ENCODE results near the gene VWA8.
"Not testable (repeated sequence)": the region's sequence is repeated elsewhere in the genome, so short reads cannot be mapped to it uniquely, and the experiment has no call there.

The VWA8 gene

GRCh38 chr13:41919741-41920487, 41.0 kb downstream of the VWA8 start:
- no peak for DNase-seq

GRCh38 chr13:41919031-41919740, 41.7 kb downstream of the VWA8 start:
- DNase-seq = no peak

GRCh38 chr13:41917641-41918040, 43.3 kb downstream of the VWA8 start:
- peak; percentile 45 for DNase-seq

GRCh38 chr13:41916173-41916954, 44.5 kb downstream of the VWA8 start:
- peak; percentile 33 for DNase-seq

- DNase-seq = no peak
Measured at GRCh38 chr13:41915081-41915480, 45.8 kb downstream of the VWA8 start.

- DNase-seq = no peak
Measured at GRCh38 chr13:41914552-41914951, 46.4 kb downstream of the VWA8 start.

- no peak for DNase-seq
Measured at GRCh38 chr13:41909506-41909905, 51.4 kb downstream of the VWA8 start.

DNA sequence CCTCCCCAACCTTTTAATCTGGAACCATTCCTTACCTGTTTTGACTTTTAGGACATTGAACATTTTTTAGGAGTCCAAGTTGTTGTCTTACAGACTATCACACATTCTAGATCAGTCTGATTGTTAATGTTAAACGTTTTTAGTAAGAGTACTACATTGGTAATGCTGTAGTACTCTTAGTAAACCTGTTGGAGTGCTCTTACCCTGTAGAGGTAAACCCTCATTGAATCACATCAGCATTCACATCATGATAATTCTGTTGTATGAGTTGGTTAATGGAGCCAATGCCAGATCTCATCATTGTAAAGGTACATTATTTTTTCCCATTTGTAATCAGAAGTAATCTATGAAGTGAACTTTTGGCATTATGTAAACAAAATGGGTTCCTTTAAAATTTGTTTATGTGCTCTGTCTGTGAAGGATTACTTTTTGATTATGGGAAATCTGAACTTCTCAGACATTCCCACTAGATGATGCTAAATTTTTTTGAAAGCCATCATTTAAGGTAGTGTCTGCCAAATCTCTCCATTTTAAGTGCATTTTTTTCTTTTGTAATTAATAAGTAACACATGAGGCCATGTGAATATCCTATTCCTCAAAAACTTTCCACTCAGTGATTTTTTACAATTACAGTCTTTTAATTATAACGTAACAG, 55.2 kb downstream of the VWA8 start:
- peak; percentile 20 for DNase-seq

GRCh38 chr13:41900918-41901317, 60.0 kb downstream of the VWA8 start:
- no peak for DNase-seq

DNA sequence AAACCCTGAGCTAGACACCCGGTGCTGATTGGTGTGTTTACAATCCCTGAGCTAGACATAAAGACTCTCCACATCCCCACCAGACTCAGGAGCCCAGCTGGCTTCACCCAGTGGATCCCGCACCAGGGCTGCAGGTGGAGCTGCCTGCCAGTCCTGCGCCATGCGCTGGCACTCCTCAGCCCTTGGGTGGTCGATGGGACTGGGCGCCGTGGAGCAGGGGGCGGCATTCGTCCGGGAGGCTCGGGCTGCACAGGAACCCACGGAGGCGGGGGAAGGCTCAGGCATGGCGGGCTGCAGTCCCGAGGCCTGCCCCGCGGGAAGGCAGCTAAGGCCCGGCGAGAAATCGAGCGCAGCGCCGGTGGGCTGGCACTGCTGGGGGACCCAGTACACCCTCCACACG, 62.5 kb downstream of the VWA8 start:
- not testable (repeated sequence) for DNase-seq

GRCh38 chr13:41897126-41897525, 63.8 kb downstream of the VWA8 start:
- DNase-seq = no peak

DNA sequence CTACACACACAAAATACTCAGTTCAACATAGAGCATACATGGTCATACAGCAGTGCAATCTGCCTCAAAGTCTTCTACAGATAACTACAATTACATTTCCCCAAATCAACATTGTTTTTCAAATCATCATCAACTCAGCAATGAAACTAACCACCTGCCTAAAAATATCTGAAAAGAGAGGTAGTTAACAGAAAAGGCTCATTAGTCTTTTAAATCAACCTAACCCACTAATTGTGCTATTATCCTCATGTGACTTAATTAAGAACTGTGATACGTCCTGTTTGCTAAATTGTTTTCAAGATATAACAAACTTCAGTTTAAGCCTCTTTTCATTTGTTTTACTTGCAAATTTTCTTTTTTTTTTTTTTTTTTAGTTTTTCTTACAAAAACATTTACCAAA, 65.4 kb downstream of the VWA8 start:
- DNase-seq = no peak

DNA sequence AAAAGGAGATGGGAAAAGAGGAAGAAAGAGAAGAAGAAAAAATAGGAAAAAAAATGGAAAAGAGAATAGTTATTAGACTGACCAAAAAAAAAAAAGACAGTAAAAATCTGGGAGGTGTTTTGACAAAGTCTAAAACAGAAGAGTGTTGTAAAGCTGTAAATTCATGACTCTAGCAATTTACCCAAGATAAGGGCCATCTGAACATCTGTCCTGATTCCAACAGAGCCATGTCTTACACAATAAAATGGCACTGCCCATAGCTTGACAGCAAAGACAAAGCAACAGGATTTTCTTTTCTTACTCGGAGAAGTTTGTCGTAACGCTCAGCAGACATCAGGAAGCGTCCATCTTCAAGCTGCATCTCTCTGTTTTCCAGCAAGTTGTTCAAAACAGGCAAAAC, 69.8 kb downstream of the VWA8 start:
- no peak for DNase-seq

GRCh38 chr13:41883147-41883546, 77.8 kb downstream of the VWA8 start:
- DNase-seq = no peak

DNA sequence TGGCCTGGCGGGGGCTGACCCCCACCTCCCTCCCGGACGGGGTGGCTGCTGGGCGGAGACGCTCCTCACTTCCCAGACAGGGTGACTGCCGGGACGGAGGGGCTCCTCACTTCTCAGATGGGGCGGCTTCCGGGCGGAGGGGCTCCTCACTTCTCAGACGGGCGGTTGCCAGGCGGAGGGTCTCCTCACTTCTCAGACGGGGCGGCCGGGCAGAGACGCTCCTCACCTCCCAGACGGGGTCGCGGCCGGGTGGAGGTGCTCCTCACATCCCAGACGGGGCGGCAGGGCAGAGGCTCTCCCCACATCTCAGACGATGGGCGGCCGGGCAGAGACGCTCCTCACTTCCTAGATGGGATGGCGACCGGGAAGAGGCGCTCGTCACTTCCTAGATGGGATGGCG, 79.0 kb downstream of the VWA8 start:
- not testable (repeated sequence) for DNase-seq

GRCh38 chr13:41880966-41881365, 79.9 kb downstream of the VWA8 start:
- no peak for DNase-seq

DNA sequence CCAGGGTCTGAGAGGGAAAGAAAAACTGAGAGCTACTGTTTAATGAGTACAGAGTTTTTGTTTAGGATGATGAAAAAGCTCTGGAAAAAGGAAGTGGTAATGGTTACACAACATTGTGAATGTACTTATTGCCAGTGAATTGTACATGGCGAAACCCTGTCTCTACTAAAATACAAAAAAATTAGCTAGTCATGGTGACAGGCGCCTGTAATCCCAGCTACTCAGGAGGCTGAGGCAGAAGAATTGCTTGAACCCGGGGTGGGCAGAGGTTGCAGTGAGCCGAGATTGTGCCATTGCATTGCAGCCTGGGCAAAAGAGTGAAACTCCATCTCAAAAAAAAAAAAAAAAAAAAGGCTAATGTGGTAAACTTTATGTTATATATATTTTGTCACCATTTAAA, 96.3 kb downstream of the VWA8 start:
- DNase-seq = no peak

- DNase-seq = not testable (repeated sequence)
Measured at GRCh38 chr13:41862659-41863058, 98.2 kb downstream of the VWA8 start.

DNA sequence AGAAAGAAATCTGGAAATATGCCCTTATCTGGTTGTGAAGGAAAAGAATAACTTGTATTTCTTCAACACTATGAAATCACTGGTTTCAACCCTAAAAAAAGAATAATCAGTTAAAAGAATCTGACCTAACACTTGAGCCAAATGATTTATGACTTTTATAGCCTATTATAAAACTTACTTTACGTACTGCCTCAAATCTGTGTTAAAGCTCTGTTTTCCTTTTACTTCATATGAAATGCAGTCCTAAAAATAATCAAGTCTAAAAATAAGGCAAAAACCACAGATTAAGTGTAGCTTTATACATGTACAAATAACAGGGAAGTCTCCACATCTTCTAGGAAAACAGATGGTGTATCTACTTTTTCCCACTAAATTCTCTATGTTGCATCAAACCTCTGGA, 101.3 kb downstream of the VWA8 start:
- DNase-seq = no peak

DNA sequence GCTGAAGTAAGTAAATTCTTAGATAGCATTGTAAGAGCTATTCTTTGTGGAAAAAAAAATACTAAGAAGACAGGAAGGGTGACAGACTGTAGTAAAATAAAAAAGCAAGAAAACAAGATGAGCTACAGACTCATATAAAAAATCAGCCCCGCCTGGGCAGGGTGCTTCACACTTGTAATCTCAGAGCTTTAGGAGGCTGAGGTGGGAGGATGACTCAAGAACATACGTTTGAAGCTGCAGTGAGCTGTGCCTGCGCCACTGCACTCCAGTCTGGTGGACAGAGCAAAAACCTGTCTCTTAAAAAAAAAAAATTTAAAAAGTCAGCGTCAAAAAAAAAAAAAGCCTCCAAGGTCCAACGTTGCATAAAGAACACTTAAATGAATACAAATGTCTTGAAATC, 102.1 kb downstream of the VWA8 start:
- no peak for DNase-seq

GRCh38 chr13:41854758-41855157, 106.2 kb downstream of the VWA8 start:
- DNase-seq = no peak

DNA sequence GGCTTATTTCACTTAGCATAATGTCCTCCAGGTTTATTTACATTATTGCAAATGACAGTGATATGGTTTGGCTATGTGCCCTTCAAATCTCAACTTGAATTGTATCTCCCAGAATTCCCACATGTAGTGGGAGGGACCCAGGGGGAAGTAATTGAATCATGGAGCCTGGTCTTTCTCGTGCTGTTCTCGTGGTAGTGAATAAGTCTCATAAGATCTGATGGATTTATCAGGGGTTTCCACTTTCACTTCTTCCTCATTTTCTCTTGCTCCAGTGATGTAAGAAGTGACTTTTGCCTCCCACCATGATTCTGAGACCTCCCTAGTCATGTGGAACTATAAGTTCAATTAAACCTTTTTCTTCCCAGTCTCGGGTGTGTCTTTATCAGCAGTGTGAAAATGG, 109.6 kb downstream of the VWA8 start:
- no peak for DNase-seq

Measured in NCI-H226 (cell line).